RWPE2 (cell line): ENCODE data around the gene NPAS1.
A peak's percentile ranks its signal among the peaks of the same experiment; 100 is the strongest.

Source experiments
- ATAC-seq: fragments of 200-7000 bp; cut with Tn5 transposase; 3 replicates; pipeline ENCODE4 v1.9.1; 2021; ENCODE audit warnings: low read depth
- DNase-seq: peaks from one replicate; pipeline ENCODE4 v3.0.0-alpha.2; 2020; ENCODE audit warnings: low spot score
- H3K27ac ChIP-seq: fragments of 450-650 bp; 2 replicates; pipeline ENCODE4 v1.5.1; 2017; ENCODE audit warnings: mild to moderate bottlenecking; ENCODE audit not compliant: poor library complexity, severe bottlenecking
- H3K27me3 ChIP-seq: fragments of 250-450 bp; sonication (Bioruptor Pico); 2 replicates; pipeline ENCODE4 v1.5.1; 2021; ENCODE audit warnings: mild to moderate bottlenecking, moderate library complexity; ENCODE audit not compliant: insufficient read depth, poor library complexity, severe bottlenecking
- H3K36me3 ChIP-seq: fragments of 250-450 bp; sonication (Bioruptor Pico); 2 replicates; pipeline ENCODE4 v1.5.1; 2020; ENCODE audit warnings: low read depth, mild to moderate bottlenecking, moderate library complexity
- H3K4me1 ChIP-seq: fragments of 250-450 bp; sonication (Bioruptor Pico); 2 replicates; pipeline ENCODE4 v1.5.1; 2021; ENCODE audit warnings: mild to moderate bottlenecking, moderate library complexity; ENCODE audit not compliant: insufficient read depth, poor library complexity, severe bottlenecking
- H3K4me3 ChIP-seq: fragments of 250-450 bp; sonication (Bioruptor Pico); 2 replicates; pipeline ENCODE4 v1.5.1; 2021; ENCODE audit warnings: mild to moderate bottlenecking, moderate library complexity; ENCODE audit not compliant: severe bottlenecking
- H3K9me3 ChIP-seq: fragments of 250-450 bp; sonication (Bioruptor Pico); 2 replicates; pipeline ENCODE4 v1.5.1; 2021; ENCODE audit warnings: mild to moderate bottlenecking, moderate library complexity; ENCODE audit not compliant: severe bottlenecking
- CTCF ChIP-seq: fragments of 450-650 bp; IDR thresholded peaks from one replicate; pipeline ENCODE4 v1.5.1; 2017; ENCODE audit warnings: mild to moderate bottlenecking, moderate library complexity; ENCODE audit not compliant: poor library complexity, severe bottlenecking

NPAS1 gene

GRCh38 chr19:47026156-47026555 lies 6.5 kb downstream of the NPAS1 start:
- DNase-seq, result no peak
- no peak for TF ChIP-seq CTCF
- no peak for ATAC-seq

GRCh38 chr19:47026889-47027288 lies 7.3 kb downstream of the NPAS1 start:
- Histone ChIP-seq H3K36me3 (no peaks in the 10 kb centered on the region), H3K27me3 (peaks cover 35% of the 10 kb centered on the region), H3K9me3 (no peaks in the 10 kb centered on the region), H3K4me1 (no peaks in the 10 kb centered on the region), H3K27ac (no peak overlapping the region), H3K4me3 (no peak overlapping the region)
- DNase-seq, result no peak
- ATAC-seq, result no peak
- no peak for TF ChIP-seq CTCF

More at GRCh38 chr19:47026156-47026555, 6.5 kb downstream of the NPAS1 start:
- no peaks in the 10 kb centered on the region for H3K36me3 ChIP-seq
- H3K9me3 ChIP-seq, result no peaks in the 10 kb centered on the region
- no peak overlapping the region for H3K4me3 ChIP-seq
- no peaks in the 10 kb centered on the region for H3K4me1 ChIP-seq
- no peak overlapping the region for H3K27ac ChIP-seq
- H3K27me3 ChIP-seq, result peaks cover 42% of the 10 kb centered on the region

- DNase-seq (no peak), ATAC-seq (no peak)
- Histone ChIP-seq H3K9me3 (no peaks in the 10 kb centered on the region), H3K27me3 (peaks cover 28% of the 10 kb centered on the region), H3K27ac (no peak overlapping the region), H3K4me3 (no peak overlapping the region), H3K4me1 (no peaks in the 10 kb centered on the region), H3K36me3 (no peaks in the 10 kb centered on the region)
- TF ChIP-seq CTCF, result no peak
These were observed 8.0 kb downstream of the NPAS1 start for GRCh38 chr19:47027586-47028088.

- TF ChIP-seq CTCF, result no peak
- Histone ChIP-seq H3K36me3 (no peaks in the 10 kb centered on the region), H3K27me3 (peaks cover 22% of the 10 kb centered on the region), H3K9me3 (no peaks in the 10 kb centered on the region), H3K4me3 (no peak overlapping the region), H3K4me1 (no peaks in the 10 kb centered on the region), H3K27ac (no peak overlapping the region)
- DNase-seq, result no peak
- no peak for ATAC-seq
These were observed 8.6 kb downstream of the NPAS1 start for GRCh38 chr19:47028195-47028601.

GRCh38 chr19:47032171-47032811 lies 12.7 kb downstream of the NPAS1 start:
- peak; percentile 91 for TF ChIP-seq CTCF
- peak; percentile 58 for ATAC-seq
- H3K4me1 ChIP-seq, result peaks cover 6% of the 10 kb centered on the region

More at GRCh38 chr19:47032171-47032811, 12.7 kb downstream of the NPAS1 start:
- DNase-seq, result no peak
- Histone ChIP-seq H3K36me3 (no peaks in the 10 kb centered on the region), H3K27ac (no peak overlapping the region), H3K27me3 (peaks cover 5% of the 10 kb centered on the region), H3K9me3 (no peaks in the 10 kb centered on the region), H3K4me3 (no peak overlapping the region)
